SK-N-MC (cell line): ENCODE measurements around the gene COA8.

Experiments used
- EZH2 ChIP-seq: fragments of 200-600 bp; sonication (generic); IDR thresholded peaks from one replicate; pipeline ENCODE4 v1.6.1; 2017; ENCODE audit warnings: antibody characterized with exemption
- FOXP2 ChIP-seq: optimal IDR thresholded peaks from 2 replicates; pipeline ENCODE3; 2011; ENCODE audit warnings: mild to moderate bottlenecking, moderate library complexity; ENCODE audit not compliant: insufficient read depth; ENCODE audit errors: extremely low read length, control extremely low read depth
- POLR2AphosphoS5 ChIP-seq: IDR thresholded peaks from 2 replicates; pipeline ENCODE4 v1.6.1; 2012; ENCODE audit warnings: mild to moderate bottlenecking, low read depth, low read length, borderline replicate concordance

GRCh38 chr14:103628684-103629502 lies 66.1 kb downstream of the COA8 start, which contains the start of gene KLC1:
- TF ChIP-seq EZH2 (no peak), POLR2AphosphoS5 (peak; percentile 92), FOXP2 (no peak)
